Stimulated activated CD8-positive, alpha-beta memory T cell treated with anti-CD3 and anti-CD28 coated beads, Interleukin-15, amount 100 ng/mL, for 24 hours (primary cell): Measurements from ENCODE around the gene PPP1R13L.
"Not testable (repeated sequence)": the region's sequence is repeated elsewhere in the genome, so short reads cannot be mapped to it uniquely, and the experiment has no call there.

Experiments used
- DNase-seq: peaks from one replicate; pipeline ENCODE4 v3.0.0-alpha.2; 2020; ENCODE audit warnings: low read depth

PPP1R13L gene

GRCh38 chr19:45345506-45345860, 59.4 kb downstream of the PPP1R13L start:
- no peak for DNase-seq

- no peak for DNase-seq
Measured at GRCh38 chr19:45344621-45345505, 60.0 kb downstream of the PPP1R13L start.

- no peak for DNase-seq
Measured at GRCh38 chr19:45342911-45343310, 62.0 kb downstream of the PPP1R13L start.

GRCh38 chr19:45340899-45341453, 63.9 kb downstream of the PPP1R13L start:
- no peak for DNase-seq

GRCh38 chr19:45340232-45340898, 64.5 kb downstream of the PPP1R13L start, which contains the start of gene KLC3:
KLC3 (plus strand) TSS chr19:45340750; CDS start chr19:45345542, 4,792 bp downstream.
- peak; percentile 13 for DNase-seq

GRCh38 chr19:45339629-45340028, 65.2 kb downstream of the PPP1R13L start:
- no peak for DNase-seq

GRCh38 chr19:45336696-45337251, 68.1 kb downstream of the PPP1R13L start:
- DNase-seq = no peak

- DNase-seq = not testable (repeated sequence)
Measured at GRCh38 chr19:45334881-45335280, 70.0 kb downstream of the PPP1R13L start.

- DNase-seq = no peak
Measured at GRCh38 chr19:45333609-45334303, 71.1 kb downstream of the PPP1R13L start.

- no peak for DNase-seq
Measured at GRCh38 chr19:45331411-45331810, 73.5 kb downstream of the PPP1R13L start.
